H9 (cell line): Measurements from ENCODE around the gene TSKU. TPM values are rescaled to one million over a fixed set of nuclear protein-coding genes. Genes with fewer than 3 reads are reported as not detected.

Experiments used
- DNase-seq: peaks from one replicate; pipeline ENCODE4 v3.0.0-alpha.2; 2017
- H2AFZ ChIP-seq: one replicate; pipeline ENCODE4 v1.6.1; 2013; ENCODE audit warnings: mild to moderate bottlenecking, low read length, control low read depth, moderate library complexity
- H2AK5ac ChIP-seq: 2 replicates; pipeline ENCODE4 v1.6.1; 2013; ENCODE audit warnings: low read length, control low read depth, mixed read lengths; ENCODE audit not compliant: insufficient read length
- H2BK120ac ChIP-seq: one replicate; pipeline ENCODE4 v1.6.1; 2013; ENCODE audit warnings: low read depth, mild to moderate bottlenecking, low read length, control low read depth, inconsistent platforms; ENCODE audit not compliant: poor library complexity, severe bottlenecking
- H2BK12ac ChIP-seq: 2 replicates; pipeline ENCODE4 v1.6.1; 2013; ENCODE audit warnings: low read length, control low read depth, mixed read lengths, low read depth; ENCODE audit not compliant: insufficient read length
- H2BK15ac ChIP-seq: 2 replicates; pipeline ENCODE4 v1.6.1; 2013; ENCODE audit warnings: low read depth, low read length, control low read depth
- H2BK20ac ChIP-seq: one replicate; pipeline ENCODE4 v1.6.1; 2013; ENCODE audit warnings: low read depth, mild to moderate bottlenecking, low read length, control low read depth, inconsistent platforms; ENCODE audit not compliant: poor library complexity, severe bottlenecking
- H2BK5ac ChIP-seq: 2 replicates; pipeline ENCODE4 v1.6.1; 2013; ENCODE audit warnings: low read length, control low read depth, mixed read lengths; ENCODE audit not compliant: insufficient read length
- H3K14ac ChIP-seq: 2 replicates; pipeline ENCODE4 v1.6.1; 2013; ENCODE audit warnings: low read length, control low read depth; ENCODE audit not compliant: insufficient read depth
- H3K18ac ChIP-seq: 2 replicates; pipeline ENCODE4 v1.6.1; 2013; ENCODE audit warnings: low read depth, mild to moderate bottlenecking, mixed read lengths, low read length, control low read depth; ENCODE audit not compliant: insufficient read length
- H3K23ac ChIP-seq: 2 replicates; pipeline ENCODE4 v1.6.1; 2013; ENCODE audit warnings: low read length, control low read depth, mixed read lengths, low read depth; ENCODE audit not compliant: insufficient read length
- H3K23me2 ChIP-seq: 2 replicates; pipeline ENCODE4 v1.6.1; 2013; ENCODE audit warnings: low read depth, mild to moderate bottlenecking, mixed read lengths, low read length, control low read depth; ENCODE audit not compliant: insufficient read length, poor library complexity, severe bottlenecking
- H3K27ac ChIP-seq: 2 replicates; pipeline ENCODE4 v1.5.1; 2013; ENCODE audit warnings: low read length, control low read depth, mixed read lengths, low read depth; ENCODE audit not compliant: insufficient read length
- H3K27me3 ChIP-seq: 2 replicates; pipeline ENCODE4 v1.6.1; 2013; ENCODE audit warnings: low read length, control low read depth, inconsistent platforms; ENCODE audit not compliant: insufficient read depth
- H3K4ac ChIP-seq: 2 replicates; pipeline ENCODE4 v1.6.1; 2013; ENCODE audit warnings: low read depth, mild to moderate bottlenecking, control low read depth, inconsistent platforms, low read length, moderate library complexity
- H3K4me1 ChIP-seq: 2 replicates; pipeline ENCODE4 v1.6.1; 2013; ENCODE audit warnings: low read length, control low read depth, inconsistent platforms; ENCODE audit not compliant: insufficient read depth
- H3K4me2 ChIP-seq: 2 replicates; pipeline ENCODE4 v1.6.1; 2013; ENCODE audit warnings: low read length, control low read depth, mixed read lengths; ENCODE audit not compliant: insufficient read length, insufficient read depth
- H3K56ac ChIP-seq: 2 replicates; pipeline ENCODE4 v1.6.1; 2013; ENCODE audit warnings: low read depth, mild to moderate bottlenecking, mixed read lengths, low read length, control low read depth; ENCODE audit not compliant: insufficient read length
- H3K79me1 ChIP-seq: 2 replicates; pipeline ENCODE4 v1.6.1; 2013; ENCODE audit warnings: low read depth, mild to moderate bottlenecking, moderate library complexity, low read length, control low read depth, inconsistent platforms; ENCODE audit not compliant: insufficient read depth, poor library complexity, severe bottlenecking
- H3K79me2 ChIP-seq: 2 replicates; pipeline ENCODE4 v1.6.1; 2013; ENCODE audit warnings: low read length, control low read depth, inconsistent platforms; ENCODE audit not compliant: insufficient read depth
- H3K9ac ChIP-seq: 2 replicates; pipeline ENCODE4 v1.6.1; 2013; ENCODE audit warnings: low read length, control low read depth, mixed read lengths; ENCODE audit not compliant: insufficient read length; ENCODE audit errors: extremely low read depth
- H3K9me3 ChIP-seq: one replicate; pipeline ENCODE4 v1.6.1; 2013; ENCODE audit warnings: low read depth, low read length, inconsistent platforms; ENCODE audit not compliant: control insufficient read depth
- H3T11ph ChIP-seq: one replicate; pipeline ENCODE4 v1.6.1; 2013; ENCODE audit warnings: mild to moderate bottlenecking, low read length, control low read depth, inconsistent platforms
- H4K20me1 ChIP-seq: one replicate; pipeline ENCODE4 v1.6.1; 2013; ENCODE audit not compliant: control insufficient read depth, insufficient read length, insufficient read depth
- H4K5ac ChIP-seq: 2 replicates; pipeline ENCODE4 v1.6.1; 2013; ENCODE audit warnings: low read depth, mild to moderate bottlenecking, mixed read lengths, low read length, control low read depth; ENCODE audit not compliant: insufficient read length
- H4K8ac ChIP-seq: replicated peaks from 2 replicates; pipeline ENCODE4 v1.6.1; 2013; ENCODE audit warnings: low read length, control low read depth, mixed read lengths, low read depth; ENCODE audit not compliant: insufficient read length
- H4K91ac ChIP-seq: 2 replicates; pipeline ENCODE4 v1.6.1; 2013; ENCODE audit warnings: low read depth, mild to moderate bottlenecking, moderate library complexity, mixed read lengths, low read length, control low read depth; ENCODE audit not compliant: insufficient read length
- H3K27ac Mint-ChIP-seq, 3 experiments: 2 replicates in 2 of 3; 3 replicates in 1 of 3; pipeline ENCODE4 v1.8.0; 2020 to 2021; ENCODE audit warnings: mixed read lengths in 3 of 3, mild to moderate bottlenecking in 1 of 3, moderate library complexity in 1 of 3
- H3K27me3 Mint-ChIP-seq: 2 replicates; pipeline ENCODE4 v1.8.0; 2021; ENCODE audit warnings: low read depth, mild to moderate bottlenecking, moderate library complexity, mixed read lengths
- H3K36me3 Mint-ChIP-seq, 3 experiments: 2 replicates in 2 of 3; 3 replicates in 1 of 3; pipeline ENCODE4 v1.8.0; 2020 to 2021; ENCODE audit warnings: low read depth in 3 of 3, mixed read lengths in 3 of 3; ENCODE audit not compliant: insufficient read depth in 1 of 3
- H3K4me1 Mint-ChIP-seq, 2 experiments: 2 replicates each; pipeline ENCODE4 v1.8.0; 2020; ENCODE audit warnings: mixed read lengths in 2 of 2
- H3K4me3 Mint-ChIP-seq, 2 experiments: 2 replicates in 1 of 2; 3 replicates in 1 of 2; pipeline ENCODE4 v1.8.0; 2020 to 2021; ENCODE audit warnings: mild to moderate bottlenecking in 2 of 2, mixed read lengths in 2 of 2, moderate library complexity in 1 of 2
- H3K9me3 Mint-ChIP-seq, 2 experiments: 2 replicates in 1 of 2; 3 replicates in 1 of 2; pipeline ENCODE4 v1.8.0; 2020; ENCODE audit warnings: mild to moderate bottlenecking in 2 of 2, mixed read lengths in 2 of 2, moderate library complexity in 1 of 2
- CTCF ChIP-seq: fragments of 200-600 bp; sonication (generic); conservative IDR thresholded peaks from 3 replicates; pipeline ENCODE4 v1.8.0; 2021; ENCODE audit warnings: antibody characterized with exemption, mild to moderate bottlenecking
- WGBS: extraction: QIAGEN DNeasy Blood & Tissue Kit; methylation state at CpG from one replicate; pipeline ENCODE4 v1.1.7; 2013; ENCODE audit warnings: missing lambda C conversion rate, low lambda C conversion rate, mixed read lengths; ENCODE audit not compliant: insufficient read length; ENCODE audit errors: extremely low coverage; 5-methylcytosine and 5-hydroxymethylcytosine counted together
- total RNA-seq: library from RNA; stranded (reverse); gene quantifications from 2 replicates; pipeline ENCODE4 v1.2.1, GENCODE V29; 2021

TSKU gene
- total RNA-seq, 1 experiment from 2014 or later: 25.4 TPM

- no peak overlapping the region for H3K27ac ChIP-seq
- H4K91ac ChIP-seq: no peak overlapping the region
- no peak overlapping the region for H3K23ac ChIP-seq
- no peak overlapping the region for H3K56ac ChIP-seq
- H2BK120ac ChIP-seq: no peak overlapping the region
- H4K8ac ChIP-seq: no peak overlapping the region
- no peaks in the 10 kb centered on the region for H3K79me1 ChIP-seq
- WGBS: no CpG with 5 or more reads among the region's 12 CpGs
- H3K9ac ChIP-seq: no peak overlapping the region
- H3K4me2 ChIP-seq: no peak overlapping the region
- no peaks in the 10 kb centered on the region for H3K9me3 ChIP-seq
- H3K79me2 ChIP-seq: no peaks in the 10 kb centered on the region
- no peak for TF ChIP-seq CTCF
- Mint-ChIP-seq H3K4me1 (peaks cover 28 to 35% of the 10 kb centered on the region in 2 experiments), H3K27me3 (peaks cover 16% of the 10 kb centered on the region), H3K9me3 (no peaks in the 10 kb centered on the region), H3K27ac (no peak overlapping the region; a peak in 1 of 7 replicates), H3K4me3 (no peak overlapping the region), H3K36me3 (no peaks in the 10 kb centered on the region)
- no peak overlapping the region for H2AK5ac ChIP-seq
- H4K5ac ChIP-seq: no peak overlapping the region
- no peak overlapping the region for H3T11ph ChIP-seq
- no peak overlapping the region for H2BK5ac ChIP-seq
- H3K23me2 ChIP-seq: no peaks in the 10 kb centered on the region
- no peak overlapping the region for H3K14ac ChIP-seq
- no peak overlapping the region for H2BK12ac ChIP-seq
- H3K27me3 ChIP-seq: no peaks in the 10 kb centered on the region; the same call in 1 of the 2 replicates
- H2BK15ac ChIP-seq: no peak overlapping the region
- no peak for DNase-seq
- no peak overlapping the region for H2AFZ ChIP-seq
- peaks cover 4% of the 10 kb centered on the region; the same call in 1 of the 2 replicates for H3K4me1 ChIP-seq
- no peaks in the 10 kb centered on the region for H4K20me1 ChIP-seq
- no peak overlapping the region for H3K4ac ChIP-seq
- no peak overlapping the region for H3K18ac ChIP-seq
- H2BK20ac ChIP-seq: no peak overlapping the region
These were observed 46.2 kb upstream of the TSKU start for GRCh38 chr11:76736773-76737495.
